Common myeloid progenitor, CD34-positive (primary cell): Measurements from ENCODE around the gene RERE.
"Not testable (repeated sequence)": the region's sequence is repeated elsewhere in the genome, so short reads cannot be mapped to it uniquely, and the experiment has no call there.

ENCODE experiments used
- CTCF ChIA-PET: fragments of 350-600 bp; sonication (Branson Sonifier 250); formaldehyde crosslinking; loops from one replicate; lab custom pipeline; 2021; ENCODE audit warnings: antibody characterized with exemption; lab: Charles Lee
- POLR2A ChIA-PET: fragments of 350-600 bp; sonication (Branson Sonifier 250); formaldehyde crosslinking; loops from one replicate; lab custom pipeline; 2021; ENCODE audit warnings: antibody characterized with exemption; lab: Charles Lee
- DNase-seq, 3 donors: peaks; one replicate each; pipeline versions ENCODE4 v3.0.0 to v3.0.0-alpha.2; 2013
- H3K27ac ChIP-seq, 2 experiments: 1 replicate in 1 of 2; 2 replicates in 1 of 2; pipeline ENCODE4 v1.7.0; 2013; ENCODE audit warnings: inconsistent platforms in 2 of 2, low read length in 2 of 2, mild to moderate bottlenecking in 2 of 2, low read depth in 1 of 2, moderate library complexity in 1 of 2; ENCODE audit not compliant: severe bottlenecking in 2 of 2, insufficient read depth in 1 of 2, poor library complexity in 1 of 2
- H3K27me3 ChIP-seq, 5 experiments: replicated peaks in 2 of 5; 1 replicate in 3 of 5; 2 replicates in 2 of 5; pipeline versions ENCODE4 v1.6.1 to v1.7.0; 2013; ENCODE audit warnings: low read length in 4 of 5, mild to moderate bottlenecking in 2 of 5, moderate library complexity in 2 of 5, inconsistent platforms in 1 of 5; ENCODE audit not compliant: insufficient read depth in 5 of 5, control insufficient read depth in 4 of 5
- H3K36me3 ChIP-seq, 4 experiments: 1 replicate in 2 of 4; 2 replicates in 2 of 4; pipeline versions ENCODE4 v1.6.1 to v1.7.0; 2013; ENCODE audit warnings: low read length in 3 of 4, control low read depth in 1 of 4, mild to moderate bottlenecking in 1 of 4; ENCODE audit not compliant: control insufficient read depth in 4 of 4, insufficient read depth in 4 of 4
- H3K4me1 ChIP-seq, 4 experiments: 1 replicate in 3 of 4; 2 replicates in 1 of 4; pipeline versions ENCODE4 v1.6.1 to v1.7.1; 2013; ENCODE audit warnings: low read length in 3 of 4, mild to moderate bottlenecking in 3 of 4, control low read depth in 1 of 4, inconsistent platforms in 1 of 4, moderate library complexity in 1 of 4; ENCODE audit not compliant: control insufficient read depth in 4 of 4, insufficient read depth in 4 of 4; ENCODE audit errors: control extremely low read depth in 1 of 4
- H3K4me3 ChIP-seq, 7 experiments: 1 replicate in 4 of 7; 2 replicates in 3 of 7; pipeline versions ENCODE4 v1.5.1 to v1.7.0; 2013; ENCODE audit warnings: mild to moderate bottlenecking in 7 of 7, low read length in 6 of 7, moderate library complexity in 6 of 7, inconsistent platforms in 2 of 7, low read depth in 2 of 7, control low read depth in 1 of 7; ENCODE audit not compliant: insufficient read depth in 4 of 7, control insufficient read depth in 1 of 7; ENCODE audit errors: extremely low read depth in 1 of 7
- H3K9me3 ChIP-seq, 5 experiments: 1 replicate in 4 of 5; 2 replicates in 1 of 5; pipeline versions ENCODE4 v1.6.1 to v1.7.1; 2013; ENCODE audit warnings: low read length in 4 of 5, mild to moderate bottlenecking in 2 of 5, inconsistent platforms in 1 of 5, low read depth in 1 of 5, moderate library complexity in 1 of 5; ENCODE audit not compliant: control insufficient read depth in 4 of 5, insufficient read depth in 2 of 5; ENCODE audit errors: control extremely low read depth in 1 of 5
- WGBS: methylation state at CpG from one replicate; pipeline ENCODE4 v1.1.5; 2013; ENCODE audit not compliant: insufficient coverage; 5-methylcytosine and 5-hydroxymethylcytosine counted together

Gene RERE

DNA sequence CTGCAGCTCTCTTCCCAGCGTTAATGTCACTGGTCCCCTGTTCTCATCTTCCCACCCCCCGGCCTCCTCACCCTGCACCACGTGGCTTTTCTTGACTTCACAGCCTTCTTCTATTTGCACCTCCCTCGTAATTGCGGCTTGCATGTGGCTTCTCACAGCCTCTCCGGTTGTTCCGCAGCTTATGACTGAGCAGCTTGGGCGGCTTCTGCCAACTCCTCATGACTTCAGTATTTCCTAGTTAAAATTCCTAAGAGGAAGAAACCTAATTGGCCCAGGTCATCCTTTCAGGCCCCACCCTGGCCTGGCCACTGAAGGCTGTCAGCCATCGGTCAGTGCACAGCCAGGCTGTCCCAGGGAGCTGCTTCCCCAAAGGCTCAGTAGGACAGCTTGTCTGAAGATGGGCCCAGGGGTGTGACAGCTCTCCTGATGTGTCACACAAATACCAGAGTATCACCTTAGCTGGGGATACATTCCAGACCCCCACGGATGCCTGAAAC lies 8.6 kb upstream of the RERE start:
- H3K36me3 ChIP-seq, result no peaks in the 10 kb centered on the region
- no peak overlapping the region for H3K27ac ChIP-seq
- DNase-seq, result no peak
- 100% methylated on average over 5 of the region's 10 CpGs for WGBS
- ChIA-PET CTCF (interaction anchor here (0.8 to 2.0 kb wide), 3 partner anchors 9 to 18 kb away, joined by 3 to 5 read pairs (median 4); no protein-coding TSS in a partner anchor), POLR2A (interaction anchor here (0.6 kb wide), 1 partner anchor 24 kb away, joined by 3 read pairs; no protein-coding TSS in a partner anchor)
- peaks cover 4 to 31% (median 23%) of the 10 kb centered on the region in 4 experiments for H3K4me1 ChIP-seq
- H3K4me3 ChIP-seq, result no peak overlapping the region
- no peaks in the 10 kb centered on the region for H3K9me3 ChIP-seq
- H3K27me3 ChIP-seq, result no peaks in the 10 kb centered on the region

DNA sequence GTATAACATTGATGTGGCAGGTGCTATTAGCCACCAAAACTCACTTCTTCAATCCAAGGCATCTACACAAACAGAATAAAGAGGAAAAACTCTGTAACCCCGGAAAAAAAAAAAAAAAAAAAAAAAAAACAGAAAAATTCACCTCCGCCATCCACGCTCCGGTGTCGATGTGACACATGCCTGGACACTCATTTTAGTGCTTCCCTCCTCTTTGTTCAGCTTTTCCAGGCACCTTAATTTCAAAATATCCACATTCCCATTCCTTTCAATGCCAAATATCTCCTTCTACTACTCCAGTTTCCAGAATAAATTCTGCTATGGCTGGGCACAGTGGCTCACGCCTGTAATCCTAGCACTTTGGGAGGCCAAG lies 5.8 kb upstream of the RERE start:
- WGBS, result 100% methylated on average over 4 of the region's 6 CpGs
- CTCF ChIA-PET, result interaction anchor here (3.1 kb wide), 1 partner anchor 36 kb away, joined by 18 read pairs; no protein-coding TSS in a partner anchor
- peaks cover 6 to 39% (median 28%) of the 10 kb centered on the region in 4 experiments for H3K4me1 ChIP-seq
- no peak for DNase-seq
- POLR2A ChIA-PET, result no interaction called here
- no peaks in the 10 kb centered on the region for H3K9me3 ChIP-seq
- H3K36me3 ChIP-seq, result no peaks in the 10 kb centered on the region
- no peak overlapping the region for H3K27ac ChIP-seq
- no peaks in the 10 kb centered on the region for H3K27me3 ChIP-seq
- no peak overlapping the region for H3K4me3 ChIP-seq

GRCh38 chr1:8822373-8823294 lies 5.2 kb upstream of the RERE start:
- H3K27me3 ChIP-seq, result no peaks in the 10 kb centered on the region
- no peaks in the 10 kb centered on the region for H3K9me3 ChIP-seq
- 60% methylated on average over 3 of the region's 10 CpGs for WGBS
- ChIA-PET POLR2A (interaction anchor here (1.7 kb wide), 1 partner anchor 35 kb away, joined by 6 read pairs; no protein-coding TSS in a partner anchor), CTCF (interaction anchor here (3.1 to 3.8 kb wide), 2 partner anchors 27 to 37 kb away, joined by 18 to 35 read pairs; no protein-coding TSS in a partner anchor)
- DNase-seq, result peak in 2 of 3 donors; percentile 18 to 27
- peak overlapping the region in 1 of 7 experiments; percentile 10 for H3K4me3 ChIP-seq
- no peaks in the 10 kb centered on the region for H3K36me3 ChIP-seq
- H3K4me1 ChIP-seq, result peaks cover 7 to 43% (median 28%) of the 10 kb centered on the region in 4 experiments
- H3K27ac ChIP-seq, result no peak overlapping the region

- CTCF ChIA-PET, result interaction anchor here (0.8 to 3.8 kb wide), 9 partner anchors 11 to 260 kb away, joined by 3 to 35 read pairs (median 4); no protein-coding TSS in a partner anchor
- WGBS, result 0% methylated on average over 1 of the region's 2 CpGs
- peaks cover 13 to 50% (median 31%) of the 10 kb centered on the region in 4 experiments for H3K4me1 ChIP-seq
- no peaks in the 10 kb centered on the region for H3K9me3 ChIP-seq
- H3K27me3 ChIP-seq, result no peaks in the 10 kb centered on the region
- H3K36me3 ChIP-seq, result no peaks in the 10 kb centered on the region
- H3K27ac ChIP-seq, result no peak overlapping the region
- peak in 2 of 3 donors; percentile 59 to 61 for DNase-seq
- POLR2A ChIA-PET, result interaction anchor here (0.6 to 1.7 kb wide), 3 partner anchors 28 to 93 kb away, joined by 3 to 6 read pairs (median 5); no protein-coding TSS in a partner anchor
- H3K4me3 ChIP-seq, result peak overlapping the region in 3 of 7 experiments; percentile 6 to 50 (median 49)
Observed at GRCh38 chr1:8821084-8821483, 3.6 kb upstream of the RERE start.

- H3K27me3 ChIP-seq, POLR2A ChIA-PET, DNase-seq, H3K36me3 ChIP-seq, H3K9me3 ChIP-seq: not testable (repeated sequence)
- H3K27ac ChIP-seq, result peak overlapping the region; percentile 78 to 95
- WGBS, result no CpG with 5 or more reads among the region's 13 CpGs
- peaks cover 35 to 71% (median 50%) of the 10 kb centered on the region in 4 experiments for H3K4me1 ChIP-seq
- peak overlapping the region in 5 of 7 experiments; percentile 65 to 95 (median 92) for H3K4me3 ChIP-seq
- CTCF ChIA-PET, result interaction anchor here (3.8 kb wide), 1 partner anchor 31 kb away, joined by 35 read pairs; no protein-coding TSS in a partner anchor
Observed at GRCh38 chr1:8818789-8819188, 1.3 kb upstream of the RERE start.

- Histone ChIP-seq H3K27me3 (no peaks in the 10 kb centered on the region), H3K9me3 (no peaks in the 10 kb centered on the region), H3K27ac (peak overlapping the region; percentile 78 to 95), H3K36me3 (no peaks in the 10 kb centered on the region), H3K4me1 (peaks cover 39 to 75% (median 50%) of the 10 kb centered on the region in 4 experiments), H3K4me3 (peak overlapping the region in 6 of 7 experiments; percentile 65 to 95 (median 90))
- POLR2A ChIA-PET, result no interaction called here
- CTCF ChIA-PET, result no interaction called here
- peak; percentile 67 to 86 (median 84) for DNase-seq
- 14% methylated on average over 1 of the region's 4 CpGs for WGBS
Observed at GRCh38 chr1:8818325-8818775, 910 bp upstream of the RERE start.
